Neutrophil (primary cell): Measurements from ENCODE around the gene CETP.

Experiments used
- H3K27ac ChIP-seq: fragments of 200-600 bp; sonication (generic); 2 replicates; pipeline ENCODE4 v1.5.1; 2016; ENCODE audit warnings: mild to moderate bottlenecking, moderate library complexity
- H3K27me3 ChIP-seq: fragments of 200-600 bp; sonication (generic); 2 replicates; pipeline ENCODE4 v1.6.0; 2016; ENCODE audit warnings: mild to moderate bottlenecking
- H3K36me3 ChIP-seq: fragments of 200-600 bp; sonication (generic); 2 replicates; pipeline ENCODE4 v1.5.1; 2017
- H3K4me1 ChIP-seq, 2 experiments: fragments of 200-600 bp in 1 of 2; sonication (generic) in 1 of 2; 1 replicate in 1 of 2; 2 replicates in 1 of 2; pipeline versions ENCODE4 v1.5.1 to v1.6.1; 2013 to 2016; ENCODE audit warnings: low read depth in 1 of 2, low read length in 1 of 2, mild to moderate bottlenecking in 1 of 2, moderate library complexity in 1 of 2; ENCODE audit not compliant: control insufficient read depth in 1 of 2, insufficient read depth in 1 of 2
- H3K4me3 ChIP-seq, 2 experiments: fragments of 200-600 bp in 1 of 2; sonication (generic) in 1 of 2; 1 replicate in 1 of 2; 2 replicates in 1 of 2; pipeline ENCODE4 v1.5.1; 2013 to 2016; ENCODE audit warnings: low read depth in 1 of 2, low read length in 1 of 2, mild to moderate bottlenecking in 1 of 2, moderate library complexity in 1 of 2
- H3K9me3 ChIP-seq: fragments of 200-600 bp; sonication (generic); 2 replicates; pipeline ENCODE4 v1.5.1; 2016
- CTCF ChIP-seq: fragments of 200-600 bp; sonication (generic); IDR thresholded peaks from 2 replicates; pipeline ENCODE4 v1.5.1; 2016; ENCODE audit warnings: antibody characterized with exemption

CETP gene

DNA sequence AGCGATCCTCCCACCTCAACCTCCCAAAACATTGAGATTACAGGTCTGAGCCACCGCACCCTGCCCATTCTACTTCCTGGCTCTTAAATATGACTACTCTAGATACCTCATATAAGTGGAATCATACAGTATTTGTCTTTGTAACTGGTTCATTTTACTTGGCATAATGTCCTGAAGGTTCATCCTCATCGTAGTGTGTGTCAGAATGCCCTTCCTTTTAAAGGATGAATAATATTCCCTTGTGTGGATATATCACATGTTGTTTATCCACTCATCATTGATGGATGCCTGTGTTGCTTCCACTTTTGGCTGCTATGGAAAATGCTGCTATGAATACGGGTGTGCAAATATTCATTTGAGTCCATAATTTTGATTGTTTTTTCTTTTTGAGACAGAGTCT, 5.7 kb upstream of the CETP start:
- no peak for TF ChIP-seq CTCF
- Histone ChIP-seq H3K27ac (no peak overlapping the region), H3K36me3 (no peaks in the 10 kb centered on the region), H3K4me3 (no peak overlapping the region), H3K4me1 (peaks cover 3 to 12% of the 10 kb centered on the region in 2 experiments), H3K27me3 (no peaks in the 10 kb centered on the region), H3K9me3 (no peaks in the 10 kb centered on the region)

DNA sequence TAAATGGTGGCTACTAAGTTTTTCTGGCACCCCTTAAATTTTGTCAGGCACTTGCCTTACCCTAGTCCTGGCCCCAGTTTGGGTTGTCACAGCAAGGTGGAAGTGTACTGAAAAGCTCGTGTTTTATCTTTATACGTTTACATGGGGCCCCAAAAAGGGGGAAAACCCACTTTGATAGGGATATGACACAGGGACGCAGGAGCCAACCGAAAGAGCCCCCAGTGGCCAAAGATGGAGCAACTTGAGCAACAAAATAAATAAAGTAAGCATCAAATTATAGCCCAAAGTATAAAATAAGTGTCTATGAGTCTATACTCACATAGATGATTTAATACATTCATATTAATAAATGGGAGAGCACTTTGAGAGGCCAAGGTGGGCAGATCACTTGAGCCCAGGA, 5.0 kb upstream of the CETP start:
- Histone ChIP-seq H3K27ac (no peak overlapping the region), H3K4me3 (no peak overlapping the region), H3K36me3 (no peaks in the 10 kb centered on the region), H3K4me1 (peaks cover 0 to 6% of the 10 kb centered on the region in 2 experiments), H3K27me3 (no peaks in the 10 kb centered on the region), H3K9me3 (no peaks in the 10 kb centered on the region)
- no peak for TF ChIP-seq CTCF

- Histone ChIP-seq H3K27ac (no peak overlapping the region), H3K4me1 (peaks cover 18 to 22% of the 10 kb centered on the region in 2 experiments), H3K9me3 (no peaks in the 10 kb centered on the region), H3K36me3 (no peaks in the 10 kb centered on the region), H3K27me3 (no peaks in the 10 kb centered on the region), H3K4me3 (no peak overlapping the region)
- no peak for TF ChIP-seq CTCF
Measured at GRCh38 chr16:56960681-56961281, 969 bp upstream of the CETP start.

- Histone ChIP-seq H3K9me3 (no peaks in the 10 kb centered on the region), H3K27ac (no peak overlapping the region), H3K4me3 (no peak overlapping the region), H3K36me3 (no peaks in the 10 kb centered on the region), H3K4me1 (peaks cover 22 to 26% of the 10 kb centered on the region in 2 experiments), H3K27me3 (no peaks in the 10 kb centered on the region)
- TF ChIP-seq CTCF = no peak
Measured at GRCh38 chr16:56961386-56961785, 364 bp upstream of the CETP start.

GRCh38 chr16:56964243-56965148, 2.7 kb downstream of the CETP start:
- Histone ChIP-seq H3K4me1 (peaks cover 31 to 36% of the 10 kb centered on the region in 2 experiments), H3K36me3 (no peaks in the 10 kb centered on the region), H3K9me3 (no peaks in the 10 kb centered on the region), H3K4me3 (peak overlapping the region in 1 of 2 experiments; percentile 45), H3K27ac (peak overlapping the region; percentile 71), H3K27me3 (no peaks in the 10 kb centered on the region)
- peak; percentile 94 for TF ChIP-seq CTCF
